HL-60 (cell line): ENCODE measurements around the gene ZNF79.

Experiments
- DNase-seq, 2 experiments: peaks; one replicate each; pipeline ENCODE4 v3.0.0-alpha.2; 2010 to 2020; ENCODE audit warnings: low read depth in 1 of 2, low spot score in 1 of 2
- H3K27ac ChIP-seq: fragments of 250-450 bp; sonication (Bioruptor Pico); replicated peaks from 2 replicates; pipeline ENCODE4 v1.5.1; 2020; ENCODE audit warnings: mild to moderate bottlenecking, moderate library complexity
- H3K27me3 ChIP-seq: fragments of 250-450 bp; sonication (Bioruptor Pico); 2 replicates; pipeline ENCODE4 v1.5.1; 2021; ENCODE audit warnings: mild to moderate bottlenecking, moderate library complexity; ENCODE audit not compliant: insufficient read depth, poor library complexity, severe bottlenecking
- H3K4me3 ChIP-seq: replicated peaks from 2 replicates; pipeline ENCODE4 v1.5.1; 2011; ENCODE audit warnings: mild to moderate bottlenecking, control low read depth, low read length; ENCODE audit not compliant: insufficient read depth
- CTCF ChIP-seq: IDR thresholded peaks from one replicate; pipeline ENCODE4 v1.5.1; 2011; ENCODE audit warnings: low read length, control low read depth, inconsistent platforms; ENCODE audit not compliant: insufficient read depth
- GABPA ChIP-seq: IDR thresholded peaks from 2 replicates; pipeline ENCODE4 v1.6.1; 2012; ENCODE audit warnings: low read depth
- POLR2AphosphoS5 ChIP-seq: IDR thresholded peaks from 2 replicates; pipeline ENCODE4 v1.6.1; 2012; ENCODE audit warnings: low read depth
- REST ChIP-seq: IDR thresholded peaks from 2 replicates; pipeline ENCODE4 v1.6.1; 2012; ENCODE audit warnings: low read depth; ENCODE audit not compliant: insufficient replicate concordance
- SPI1 ChIP-seq: IDR thresholded peaks from 2 replicates; pipeline ENCODE4 v1.6.1; 2012; ENCODE audit warnings: low read depth, mild to moderate bottlenecking, borderline replicate concordance

Gene ZNF79

GRCh38 chr9:127404631-127405030, 19.6 kb upstream of the ZNF79 start:
- TF ChIP-seq REST = no peak
- no peak for TF ChIP-seq POLR2AphosphoS5
- TF ChIP-seq GABPA = no peak
- TF ChIP-seq SPI1 = no peak
- TF ChIP-seq CTCF = no peak
- DNase-seq = no peak
- H3K27ac ChIP-seq = no peak overlapping the region
- no peaks in the 10 kb centered on the region for H3K27me3 ChIP-seq
- no peak overlapping the region for H3K4me3 ChIP-seq

- Histone ChIP-seq H3K4me3 (no peak overlapping the region), H3K27me3 (no peaks in the 10 kb centered on the region), H3K27ac (no peak overlapping the region)
- DNase-seq = no peak
- TF ChIP-seq GABPA (no peak), SPI1 (no peak), POLR2AphosphoS5 (no peak), REST (no peak), CTCF (no peak)
Measured at GRCh38 chr9:127405344-127406125, 18.6 kb upstream of the ZNF79 start.

- no peak for DNase-seq
- TF ChIP-seq GABPA = no peak
- no peak for TF ChIP-seq SPI1
- no peak for TF ChIP-seq REST
- no peak for TF ChIP-seq POLR2AphosphoS5
- no peak for TF ChIP-seq CTCF
- no peak overlapping the region for H3K27ac ChIP-seq
- H3K27me3 ChIP-seq = no peaks in the 10 kb centered on the region
- no peak overlapping the region for H3K4me3 ChIP-seq
Measured at GRCh38 chr9:127406799-127407491, 17.2 kb upstream of the ZNF79 start.
